K562 (cell line): Measurements from ENCODE around the gene HINT3.

ENCODE experiments used
- FOXM1 ChIP-seq, 2 experiments: fragments of 450-650 bp in 1 of 2; sonication (generic) in 1 of 2; formaldehyde crosslinking in 1 of 2; IDR thresholded peaks; 2 replicates each; pipeline versions ENCODE4 v1.6.1 to v1.9.0; 2017 to 2022; ENCODE audit warnings: low read depth in 2 of 2, mild to moderate bottlenecking in 2 of 2, missing genetic modification reagents in 1 of 2, moderate library complexity in 1 of 2
- NCOA2 ChIP-seq, 2 experiments: fragments of 450-650 bp; IDR thresholded peaks; 2 replicates each; pipeline ENCODE4 v1.6.1; 2018; ENCODE audit warnings: mild to moderate bottlenecking in 2 of 2, moderate library complexity in 1 of 2; ENCODE audit not compliant: partially characterized antibody in 2 of 2
- NR2C1 ChIP-seq, 2 experiments: fragments of 450-650 bp; IDR thresholded peaks; 2 replicates each; pipeline ENCODE4 v1.6.1; 2017; ENCODE audit warnings: mild to moderate bottlenecking in 2 of 2, antibody characterized with exemption in 1 of 2, inconsistent platforms in 1 of 2, missing compliant biosample characterization in 1 of 2, missing genetic modification characterization in 1 of 2
- PHF20 ChIP-seq: fragments of 450-650 bp; IDR thresholded peaks from 2 replicates; pipeline ENCODE4 v1.6.1; 2018; ENCODE audit not compliant: partially characterized antibody
- PYGO2 ChIP-seq: fragments of 450-650 bp; IDR thresholded peaks from 2 replicates; pipeline ENCODE4 v1.6.1; 2016; ENCODE audit warnings: mild to moderate bottlenecking, missing genetic modification characterization, moderate library complexity, missing compliant biosample characterization
- SMAD3 ChIP-seq: fragments of 450-650 bp; formaldehyde crosslinking; conservative IDR thresholded peaks from 2 replicates; pipeline ENCODE4 v1.4.0; 2020; ENCODE audit warnings: mild to moderate bottlenecking
- SMC3 ChIP-seq: conservative IDR thresholded peaks from 2 replicates; pipeline ENCODE4 v1.6.1; 2011; ENCODE audit warnings: low read depth, low read length, improper control_type of control experiment; ENCODE audit not compliant: insufficient read depth
- SRSF3 ChIP-seq: fragments of 200-400 bp; formaldehyde crosslinking; IDR thresholded peaks from 2 replicates; pipeline ENCODE4 v1.6.1; 2016; ENCODE audit warnings: mild to moderate bottlenecking, low read length, moderate library complexity; ENCODE audit not compliant: insufficient read depth

- TF ChIP-seq PHF20 (peak; percentile 76), SMC3 (no peak), NCOA2 (IDR thresholded peaks at IDR 0.05; ENCODE audit: partially characterized antibody in 2 of 2) (no peak), FOXM1 (IDR thresholded peaks at IDR 0.05; ENCODE audit: low read depth) (no peak), FOXM1 (CRISPR knock-in tag; IDR thresholded peaks at IDR 0.05; ENCODE audit: low read depth) (no peak), SMAD3 (CRISPR knock-in tag) (no peak), NR2C1 (IDR thresholded peaks at IDR 0.05) (no peak), NR2C1 (tag; IDR thresholded peaks at IDR 0.05) (no peak; the same call in 1 of the 2 replicates), PYGO2 (no peak), SRSF3 (no peak)
These were observed 29.9 kb downstream of the HINT3 start, which contains the start of gene TRMT11 for GRCh38 chr6:125986301-125987025.
